ENCODE results near the gene RSPO4. TPM values are rescaled to one million over a fixed set of nuclear protein-coding genes. Genes with fewer than 3 reads are reported as not detected.

The RSPO4 gene
- total and polyA plus RNA-seq, 2 donors from 2014 or later = 0.13 to 0.45 TPM

DNA sequence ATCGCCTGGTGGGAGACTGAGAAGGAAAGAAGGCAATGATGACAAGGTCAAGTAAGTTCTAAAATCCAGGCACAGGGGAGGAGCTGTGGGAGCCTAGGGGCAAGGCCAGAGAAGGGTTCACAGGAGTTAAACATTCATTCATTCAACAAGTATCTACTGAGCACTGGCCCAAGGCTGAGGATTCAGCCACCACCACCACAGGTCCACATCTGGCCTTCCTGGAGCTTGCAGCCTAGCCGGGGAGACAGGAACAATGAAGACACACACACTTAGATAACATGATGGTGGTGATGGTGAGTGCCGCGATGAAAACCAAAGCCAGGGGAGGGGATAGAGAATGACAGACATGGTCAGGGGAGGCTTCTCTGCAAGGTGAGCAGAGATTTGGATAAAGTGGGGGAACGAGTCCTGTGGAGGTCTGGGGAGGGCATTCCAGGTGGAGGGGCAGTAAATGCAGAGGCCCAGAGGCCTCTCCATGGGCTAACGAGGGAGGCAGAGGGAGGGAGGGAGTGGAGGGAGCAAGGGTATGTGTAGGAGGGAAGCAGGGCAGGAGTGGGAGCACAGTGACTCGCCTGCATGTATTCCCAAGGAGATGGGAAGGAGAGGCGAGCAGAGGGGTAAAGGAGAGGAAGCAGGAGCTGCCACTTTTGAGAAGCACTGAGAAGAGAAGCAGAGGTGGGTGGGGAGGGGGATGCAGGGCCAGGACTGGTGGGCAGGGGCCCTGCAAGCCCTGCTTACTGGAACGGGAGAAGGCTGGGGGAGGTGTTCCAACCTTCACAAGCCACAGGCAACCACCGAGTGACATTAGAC lies 10.5 kb upstream of the RSPO4 start:
- intact Hi-C loops (cut with DNase I) = no loop called here
- Histone ChIP-seq H3K27me3 (ENCODE audit: control insufficient read depth, insufficient read depth, low read length) (no peaks in the 10 kb centered on the region), H3K9ac (ENCODE audit: low read length in 3 of 3) (no peak overlapping the region), H3K36me3 (ENCODE audit: control insufficient read depth in 2 of 3, insufficient read depth in 3 of 3, low read length in 3 of 3) (no peaks in the 10 kb centered on the region), H3K4me3 (ENCODE audit: low read length in 3 of 3) (no peak overlapping the region), H3K9me3 (ENCODE audit: control insufficient read depth in 2 of 3, insufficient read depth in 1 of 3, low read length in 3 of 3) (no peaks in the 10 kb centered on the region), H3K4me1 (ENCODE audit: control insufficient read depth in 2 of 3, insufficient read depth in 2 of 3, low read depth in 1 of 3, low read length in 3 of 3) (no peaks in the 10 kb centered on the region), H3K27ac (ENCODE audit: low read depth in 2 of 2, low read length in 2 of 2) (no peak overlapping the region)
- DNase-seq = no peak
- no peak for FAIRE-seq
- TF ChIP-seq, protein P1, sequence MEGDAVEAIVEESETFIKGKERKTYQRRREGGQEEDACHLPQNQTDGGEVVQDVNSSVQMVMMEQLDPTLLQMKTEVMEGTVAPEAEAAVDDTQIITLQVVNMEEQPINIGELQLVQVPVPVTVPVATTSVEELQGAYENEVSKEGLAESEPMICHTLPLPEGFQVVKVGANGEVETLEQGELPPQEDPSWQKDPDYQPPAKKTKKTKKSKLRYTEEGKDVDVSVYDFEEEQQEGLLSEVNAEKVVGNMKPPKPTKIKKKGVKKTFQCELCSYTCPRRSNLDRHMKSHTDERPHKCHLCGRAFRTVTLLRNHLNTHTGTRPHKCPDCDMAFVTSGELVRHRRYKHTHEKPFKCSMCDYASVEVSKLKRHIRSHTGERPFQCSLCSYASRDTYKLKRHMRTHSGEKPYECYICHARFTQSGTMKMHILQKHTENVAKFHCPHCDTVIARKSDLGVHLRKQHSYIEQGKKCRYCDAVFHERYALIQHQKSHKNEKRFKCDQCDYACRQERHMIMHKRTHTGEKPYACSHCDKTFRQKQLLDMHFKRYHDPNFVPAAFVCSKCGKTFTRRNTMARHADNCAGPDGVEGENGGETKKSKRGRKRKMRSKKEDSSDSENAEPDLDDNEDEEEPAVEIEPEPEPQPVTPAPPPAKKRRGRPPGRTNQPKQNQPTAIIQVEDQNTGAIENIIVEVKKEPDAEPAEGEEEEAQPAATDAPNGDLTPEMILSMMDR (IDR thresholded peaks at IDR 0.05; ENCODE audit: borderline replicate concordance, extremely low read depth, insufficient read depth) = no peak

DNA sequence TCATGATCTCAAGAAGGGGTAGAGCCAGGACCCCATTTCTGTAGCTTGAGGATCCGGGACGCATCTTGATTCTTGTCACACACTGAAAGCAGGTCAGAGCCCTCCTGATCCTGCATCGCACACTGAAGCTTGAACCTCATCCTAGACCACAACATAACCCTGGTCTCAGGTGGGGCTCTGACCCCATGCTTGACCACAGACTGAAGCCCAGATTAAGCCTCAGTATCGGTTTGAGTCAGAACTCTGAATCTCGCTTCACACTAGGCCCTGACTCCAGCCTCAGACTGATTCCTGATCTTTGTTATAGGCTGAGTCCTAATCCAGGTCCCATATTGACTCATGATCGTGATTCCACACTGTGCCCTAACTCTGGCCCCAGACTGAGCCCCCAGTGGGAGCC lies 8.5 kb upstream of the RSPO4 start:
- FAIRE-seq = no peak
- intact Hi-C loops (cut with DNase I) = no loop called here
- Histone ChIP-seq H3K36me3 (ENCODE audit: control insufficient read depth in 2 of 3, insufficient read depth in 3 of 3, low read length in 3 of 3) (no peaks in the 10 kb centered on the region), H3K9me3 (ENCODE audit: control insufficient read depth in 2 of 3, insufficient read depth in 1 of 3, low read length in 3 of 3) (no peaks in the 10 kb centered on the region), H3K4me1 (ENCODE audit: control insufficient read depth in 2 of 3, insufficient read depth in 2 of 3, low read depth in 1 of 3, low read length in 3 of 3) (no peaks in the 10 kb centered on the region), H3K9ac (ENCODE audit: low read length in 3 of 3) (no peak overlapping the region), H3K4me3 (ENCODE audit: low read length in 3 of 3) (no peak overlapping the region), H3K27ac (ENCODE audit: low read depth in 2 of 2, low read length in 2 of 2) (no peak overlapping the region), H3K27me3 (ENCODE audit: control insufficient read depth, insufficient read depth, low read length) (no peaks in the 10 kb centered on the region)
- TF ChIP-seq, protein P1 (IDR thresholded peaks at IDR 0.05; ENCODE audit: borderline replicate concordance, extremely low read depth, insufficient read depth) = no peak
- DNase-seq = no peak

DNA sequence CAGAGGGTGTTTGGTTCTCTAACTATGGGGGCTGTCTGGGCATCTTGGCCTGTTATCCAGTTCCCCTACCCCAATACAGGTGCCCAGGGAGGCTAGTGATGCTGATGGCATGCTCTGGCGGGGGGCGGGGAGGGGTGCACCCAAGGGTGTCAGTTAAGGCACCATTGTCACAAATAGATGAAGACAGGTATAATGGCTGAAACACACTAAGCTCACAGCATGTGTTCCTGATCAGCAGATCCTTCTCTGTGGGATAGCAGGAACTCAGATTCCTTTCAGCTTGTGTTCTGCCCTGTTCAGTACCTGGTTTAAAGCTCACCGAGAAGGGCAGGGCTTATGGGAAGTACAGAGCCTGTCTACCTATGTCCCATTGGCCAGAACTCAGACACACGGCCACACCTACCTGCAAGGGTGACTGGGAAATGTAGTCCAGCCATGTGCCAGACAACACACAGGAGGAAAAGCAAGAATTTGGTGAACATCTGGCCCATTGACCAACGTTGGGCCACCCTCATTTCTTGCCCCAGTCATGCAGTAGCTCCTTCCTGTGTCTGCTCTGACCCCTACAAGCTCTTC lies 3.4 kb upstream of the RSPO4 start:
- intact Hi-C loops (cut with DNase I) = no loop called here
- Histone ChIP-seq H3K9ac (ENCODE audit: low read length in 3 of 3) (no peak overlapping the region), H3K9me3 (ENCODE audit: control insufficient read depth in 2 of 3, insufficient read depth in 1 of 3, low read length in 3 of 3) (no peaks in the 10 kb centered on the region), H3K27ac (ENCODE audit: low read depth in 2 of 2, low read length in 2 of 2) (no peak overlapping the region), H3K27me3 (ENCODE audit: control insufficient read depth, insufficient read depth, low read length) (peaks cover 3% of the 10 kb centered on the region), H3K4me1 (ENCODE audit: control insufficient read depth in 2 of 3, insufficient read depth in 2 of 3, low read depth in 1 of 3, low read length in 3 of 3) (no peaks in the 10 kb centered on the region), H3K4me3 (ENCODE audit: low read length in 3 of 3) (no peak overlapping the region), H3K36me3 (ENCODE audit: control insufficient read depth in 2 of 3, insufficient read depth in 3 of 3, low read length in 3 of 3) (no peaks in the 10 kb centered on the region)
- DNase-seq = peak in 4 of 5 donors; percentile 46 to 68 (median 58)
- no peak for FAIRE-seq
- TF ChIP-seq, protein P1 (IDR thresholded peaks at IDR 0.05; ENCODE audit: borderline replicate concordance, extremely low read depth, insufficient read depth) = no peak

Data from kidney (tissue), 14 donors.